GM19328 (cell line): Measurements from ENCODE around the gene MCM3.

Experiments
- ATAC-seq: cut with Tn5 transposase; IDR thresholded peaks from one replicate; pipeline ENCODE4 v1.9.1; 2021; ENCODE audit warnings: mild to moderate bottlenecking, moderate library complexity; ENCODE audit not compliant: unreplicated experiment

The MCM3 gene

GRCh38 chr6:52284460-52285176 lies at the start of gene MCM3:
Gene MCM3, minus strand, starts transcription at chr6:52284742. Its CDS starts 68 bp downstream, at chr6:52284674.
- ATAC-seq = peak; percentile 98

- ATAC-seq = no peak
These were observed 49.3 kb upstream of the MCM3 start for GRCh38 chr6:52333840-52334200.

GRCh38 chr6:52331793-52332457 lies 47.4 kb upstream of the MCM3 start:
- no peak for ATAC-seq

GRCh38 chr6:52330470-52330869 lies 45.9 kb upstream of the MCM3 start:
- no peak for ATAC-seq

GRCh38 chr6:52328729-52329128 lies 44.2 kb upstream of the MCM3 start:
- no peak for ATAC-seq

- no peak for ATAC-seq
These were observed 43.7 kb upstream of the MCM3 start for GRCh38 chr6:52328303-52328662.

- no peak for ATAC-seq
These were observed 42.2 kb upstream of the MCM3 start for GRCh38 chr6:52326540-52327364.

- ATAC-seq = no peak
These were observed 41.3 kb upstream of the MCM3 start for GRCh38 chr6:52325695-52326471.

GRCh38 chr6:52324189-52324588 lies 39.6 kb upstream of the MCM3 start:
- ATAC-seq = no peak

GRCh38 chr6:52317841-52318581 lies 33.5 kb upstream of the MCM3 start:
- peak; percentile 98 for ATAC-seq

- no peak for ATAC-seq
These were observed 32.7 kb upstream of the MCM3 start for GRCh38 chr6:52317211-52317610.

- ATAC-seq = no peak
These were observed 30.2 kb upstream of the MCM3 start for GRCh38 chr6:52314752-52315151.

- ATAC-seq = no peak
These were observed 27.9 kb upstream of the MCM3 start for GRCh38 chr6:52312461-52312860.

GRCh38 chr6:52310932-52311331 lies 26.4 kb upstream of the MCM3 start:
- ATAC-seq = no peak

GRCh38 chr6:52307900-52308372 lies 23.4 kb upstream of the MCM3 start:
- ATAC-seq = no peak

- no peak for ATAC-seq
These were observed 22.7 kb upstream of the MCM3 start for GRCh38 chr6:52306972-52307870.

- ATAC-seq = peak; percentile 69
These were observed 21.6 kb upstream of the MCM3 start for GRCh38 chr6:52305948-52306767.

- peak; percentile 2 for ATAC-seq
These were observed 20.9 kb upstream of the MCM3 start for GRCh38 chr6:52305411-52305810.
